Pancreas (tissue), 10 donors: ENCODE results near the gene SGMS1. TPM values are rescaled to one million over a fixed set of nuclear protein-coding genes. Genes with fewer than 3 reads are reported as not detected.

ENCODE experiments used
- ATAC-seq, 4 donors: fragments of 200-7000 bp; cut with Tn5 transposase; one replicate each; pipeline versions ENCODE4 v1.8.0 to v1.9.1; 2020; ENCODE audit warnings: mild to moderate bottlenecking in 4 of 4, moderate library complexity in 4 of 4
- DNase-seq, 6 donors: peaks; one replicate each; pipeline ENCODE4 v3.0.0-alpha.2; 2020
- FAIRE-seq: peaks from 2 replicates; lab custom pipeline; 2012; peaks lifted over from hg19 to GRCh38; lab: Jason Lieb, UNC
- H3K27ac ChIP-seq, 4 donors: fragments of 200-600 bp; sonication (generic); 1 replicate in 3 of 4; 2 replicates in 1 of 4; pipeline versions ENCODE4 v1.5.0 to v1.8.0; 2020
- H3K27me3 ChIP-seq, 4 donors: fragments of 200-600 bp; one replicate each; pipeline ENCODE4 v1.8.0; 2021
- H3K36me3 ChIP-seq, 3 donors: fragments of 200-600 bp; sonication (generic) in 1 of 3; one replicate each; pipeline versions ENCODE4 v1.5.0 to v1.8.0; 2020 to 2021
- H3K4me1 ChIP-seq, 3 donors: fragments of 200-600 bp; one replicate each; pipeline ENCODE4 v1.8.0; 2021
- H3K4me3 ChIP-seq, 4 donors: fragments of 200-600 bp; sonication (generic) in 2 of 4; one replicate each; pipeline versions ENCODE4 v1.5.0 to v1.8.0; 2020 to 2021
- H3K9me3 ChIP-seq, 4 donors: fragments of 200-600 bp; one replicate each; pipeline ENCODE4 v1.8.0; 2021
- WGBS, 2 donors: extraction: QIAGEN DNeasy Blood & Tissue Kit; methylation state at CpG; one replicate each; pipeline ENCODE4 v1.1.7; 2013; 5-methylcytosine and 5-hydroxymethylcytosine counted together
- intact Hi-C, 3 donors: fragments of 100-400 bp; cut with DNase I; formaldehyde crosslinking; loops; one replicate each; pipeline versions ENCODE4 v1.11.1 to v1.14.2; 2022
- polyA plus RNA-seq, 2 donors: library from polyadenylated mRNA; stranded (reverse); fragments of 200-250 nt; gene quantifications; one replicate each; pipeline ENCODE4 v1.2.3, GENCODE V29; 2013
- total RNA-seq, 6 donors: library from RNA; stranded (reverse); fragmentation: NEBNext Ultra II Directional in 4 of 6; extraction: Animal tissue kit (Norgen Biotek cat#: 25700) in 4 of 6; gene quantifications; one replicate each; pipeline versions ENCODE4 v1.2.1 to v1.2.4, GENCODE V29; 2021 to 2023
- TF ChIP-seq, protein P1 (sequence below), 4 donors: fragments of 200-600 bp; sonication (generic) in 3 of 4; IDR thresholded peaks; one replicate each; pipeline versions ENCODE4 v1.5.0 to v1.8.0; 2021; ENCODE audit warnings: antibody characterized with exemption in 4 of 4
- donor health status: healthy with polysubstance abuse.
- donor health status: DM: no; HTN: no; CAD: no; lungs with moderate emphysema.
- donor health status: DM: no; HTN: no; CAD: no.
- donor health status: control.
- donor health status: control.
- donor health status: Bipolar disorder and iron deficiency.
- donor health status: DM: yes; HTN: yes; CAD: no.
- donor health status: DM: no; HTN: no; CAD: no.
- donor health status: DM: no; HTN: no; CAD: no.
- donor health status: DM: yes; HTN: yes; CAD: no.

The SGMS1 gene
- total and polyA plus RNA-seq, 8 donors, result 4.8 to 21.6 (median 13.2) TPM

GRCh38 chr10:50400694-50401093 is 223.1 kb downstream of the SGMS1 start:
- Histone ChIP-seq H3K27me3 (no peaks in the 10 kb centered on the region), H3K4me1 (peaks cover 5 to 17% (median 6%) of the 10 kb centered on the region in 3 donors), H3K4me3 (no peak overlapping the region), H3K36me3 (no peaks in the 10 kb centered on the region), H3K9me3 (no peaks in the 10 kb centered on the region), H3K27ac (no peak overlapping the region)
- intact Hi-C loops, result no loop called here
- FAIRE-seq (no peak), ATAC-seq (no peak), DNase-seq (no peak)
- WGBS, 2 donors, result 82 to 89% methylated on average over 3 of the region's 3 CpGs
- TF ChIP-seq, protein P1, sequence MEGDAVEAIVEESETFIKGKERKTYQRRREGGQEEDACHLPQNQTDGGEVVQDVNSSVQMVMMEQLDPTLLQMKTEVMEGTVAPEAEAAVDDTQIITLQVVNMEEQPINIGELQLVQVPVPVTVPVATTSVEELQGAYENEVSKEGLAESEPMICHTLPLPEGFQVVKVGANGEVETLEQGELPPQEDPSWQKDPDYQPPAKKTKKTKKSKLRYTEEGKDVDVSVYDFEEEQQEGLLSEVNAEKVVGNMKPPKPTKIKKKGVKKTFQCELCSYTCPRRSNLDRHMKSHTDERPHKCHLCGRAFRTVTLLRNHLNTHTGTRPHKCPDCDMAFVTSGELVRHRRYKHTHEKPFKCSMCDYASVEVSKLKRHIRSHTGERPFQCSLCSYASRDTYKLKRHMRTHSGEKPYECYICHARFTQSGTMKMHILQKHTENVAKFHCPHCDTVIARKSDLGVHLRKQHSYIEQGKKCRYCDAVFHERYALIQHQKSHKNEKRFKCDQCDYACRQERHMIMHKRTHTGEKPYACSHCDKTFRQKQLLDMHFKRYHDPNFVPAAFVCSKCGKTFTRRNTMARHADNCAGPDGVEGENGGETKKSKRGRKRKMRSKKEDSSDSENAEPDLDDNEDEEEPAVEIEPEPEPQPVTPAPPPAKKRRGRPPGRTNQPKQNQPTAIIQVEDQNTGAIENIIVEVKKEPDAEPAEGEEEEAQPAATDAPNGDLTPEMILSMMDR (IDR thresholded peaks at IDR 0.05), result no peak

- DNase-seq, result no peak
- Histone ChIP-seq H3K4me3 (no peak overlapping the region), H3K36me3 (no peaks in the 10 kb centered on the region), H3K27me3 (no peaks in the 10 kb centered on the region), H3K27ac (no peak overlapping the region), H3K4me1 (peaks cover 11 to 31% (median 14%) of the 10 kb centered on the region in 3 donors), H3K9me3 (no peaks in the 10 kb centered on the region)
- TF ChIP-seq, protein P1 (IDR thresholded peaks at IDR 0.05), result no peak
- intact Hi-C loops, result no loop called here
- no peak for ATAC-seq
- 35% methylated on average over 4 of the region's 4 CpGs for WGBS, 2 donors
- no peak for FAIRE-seq
Measured at GRCh38 chr10:50398823-50399222, 224.9 kb downstream of the SGMS1 start.

DNA sequence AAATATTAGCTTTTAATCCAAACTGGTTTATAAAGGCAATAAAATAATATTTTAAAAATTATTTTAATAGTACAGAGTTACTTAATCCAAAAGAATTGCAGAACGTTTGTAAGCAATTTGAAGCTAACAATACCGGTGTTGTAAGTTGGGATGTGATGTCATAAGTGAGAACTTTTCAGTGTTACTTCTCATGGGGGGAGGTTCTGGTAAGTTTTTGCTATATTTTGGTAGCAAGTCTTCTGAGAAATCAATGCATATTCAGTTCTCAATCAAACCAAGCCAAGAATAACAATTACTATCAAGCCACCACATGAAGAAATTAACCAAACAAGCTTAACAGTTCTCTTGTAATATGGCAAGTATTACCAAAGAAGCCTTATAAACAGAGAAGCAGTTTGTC is 225.4 kb downstream of the SGMS1 start:
- no peak for FAIRE-seq
- no peaks in the 10 kb centered on the region for H3K27me3 ChIP-seq
- TF ChIP-seq, protein P1 (IDR thresholded peaks at IDR 0.05), result no peak
- no peaks in the 10 kb centered on the region for H3K9me3 ChIP-seq
- intact Hi-C loops, result no loop called here
- 58 to 68% methylated on average over 2 of the region's 2 CpGs for WGBS, 2 donors
- H3K4me1 ChIP-seq, result peaks cover 14 to 30% (median 15%) of the 10 kb centered on the region in 3 donors
- ATAC-seq, result no peak
- H3K4me3 ChIP-seq, result no peak overlapping the region
- DNase-seq, result no peak
- H3K27ac ChIP-seq, result no peak overlapping the region
- no peaks in the 10 kb centered on the region for H3K36me3 ChIP-seq

DNA sequence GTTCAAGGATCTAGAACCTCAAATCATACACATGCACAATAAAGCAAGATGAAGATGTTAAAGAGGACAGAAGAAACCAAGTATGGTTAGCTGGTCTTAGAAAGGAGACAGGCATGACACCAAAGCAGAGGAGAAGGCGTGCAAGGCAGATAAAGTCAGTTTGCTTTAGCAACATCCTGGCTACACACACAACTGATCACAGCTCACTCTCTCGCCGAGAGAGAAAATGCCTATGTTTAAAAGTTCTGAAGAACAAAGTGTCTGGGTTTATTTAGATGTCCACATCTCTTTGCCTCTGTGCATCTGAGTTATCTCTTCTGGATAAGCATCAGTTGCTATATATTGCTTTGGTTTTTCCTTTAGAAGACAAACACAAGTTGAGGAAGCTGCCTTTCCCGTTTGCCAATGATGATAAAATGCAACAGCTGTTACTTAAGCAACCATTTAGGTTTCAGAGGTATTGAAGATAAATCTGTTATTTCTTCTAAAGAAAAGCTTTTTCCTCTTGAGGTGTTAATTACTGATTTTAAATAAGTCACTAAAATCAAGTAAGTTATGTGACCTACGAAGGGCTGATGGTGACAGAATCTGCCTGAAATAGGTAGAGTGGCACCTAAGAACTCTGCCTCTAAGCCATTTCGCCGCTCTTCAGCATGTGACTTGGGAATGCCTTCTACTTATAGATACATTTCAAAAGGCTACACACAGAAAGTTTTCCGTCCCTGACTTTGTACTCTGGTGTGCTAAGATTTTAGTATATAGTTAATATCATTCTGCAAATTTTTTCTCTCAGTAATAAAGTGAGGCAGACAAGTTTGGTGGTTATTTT is 226.2 kb downstream of the SGMS1 start:
- H3K27ac ChIP-seq, result no peak overlapping the region
- no peak overlapping the region for H3K4me3 ChIP-seq
- DNase-seq (no peak), ATAC-seq (no peak), FAIRE-seq (no peak)
- H3K36me3 ChIP-seq, result no peaks in the 10 kb centered on the region
- TF ChIP-seq, protein P1 (IDR thresholded peaks at IDR 0.05), result no peak
- H3K27me3 ChIP-seq, result no peaks in the 10 kb centered on the region
- H3K4me1 ChIP-seq, result peaks cover 14 to 30% (median 15%) of the 10 kb centered on the region in 3 donors
- intact Hi-C loops, result no loop called here
- 79 to 87% methylated on average over 8 of the region's 8 CpGs for WGBS, 2 donors
- H3K9me3 ChIP-seq, result no peaks in the 10 kb centered on the region
